ENCODE data around the gene LMBR1.

DNA sequence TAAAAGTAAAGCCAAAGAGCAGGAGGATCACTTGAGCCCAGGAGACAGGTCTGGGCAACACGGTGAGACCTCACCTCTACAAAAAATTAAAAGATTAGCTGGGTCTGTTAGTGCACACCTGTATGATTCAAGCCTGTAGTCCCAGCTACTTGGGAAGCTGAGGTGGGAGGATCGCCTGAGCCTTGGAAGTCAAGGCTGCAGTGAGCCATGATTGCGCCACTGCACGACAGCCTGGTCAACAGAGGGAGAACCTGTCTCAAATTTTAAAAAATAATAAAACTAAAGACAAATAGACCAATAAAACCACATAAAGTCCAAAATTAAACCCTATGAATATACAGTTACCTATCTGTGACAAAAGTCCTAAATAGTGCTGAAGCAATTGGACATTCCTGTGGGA, 3.2 kb downstream of the LMBR1 start:
- TF ChIP-seq CTCF (IDR thresholded peaks at IDR 0.05; ENCODE audit: poor library complexity) (no peak), EZH2phosphoT487 (IDR thresholded peaks at IDR 0.05; ENCODE audit: low read depth, severe bottlenecking, unreplicated experiment) (no peak)
